GM12872 (cell line): Measurements from ENCODE around the gene PFN3.

Source experiments
- CTCF ChIP-seq: IDR thresholded peaks from 3 replicates; pipeline ENCODE4 v1.5.1; 2011; ENCODE audit warnings: low read depth, mild to moderate bottlenecking, low read length, moderate library complexity; ENCODE audit not compliant: insufficient read depth

PFN3 gene

GRCh38 chr5:177409043-177409801 is 8.8 kb upstream of the PFN3 start, which contains the start of gene F12:
Gene F12 (minus strand): TSS chr5:177409564. CDS start chr5:177409527, 37 bp downstream.
- no peak for TF ChIP-seq CTCF

- 0 out of 3 replicates have a peak, but pooled peaks have one; percentile 16 for TF ChIP-seq CTCF
Measured at GRCh38 chr5:177405805-177406204, 5.3 kb upstream of the PFN3 start.

- no peak for TF ChIP-seq CTCF
Measured at GRCh38 chr5:177405312-177405711, 4.9 kb upstream of the PFN3 start.

GRCh38 chr5:177404641-177405179 is 4.2 kb upstream of the PFN3 start:
- no peak for TF ChIP-seq CTCF

- TF ChIP-seq CTCF = peak; percentile 87
Measured at GRCh38 chr5:177403792-177404640, 3.6 kb upstream of the PFN3 start.

- TF ChIP-seq CTCF = peak; percentile 27; the same call in 2 of the 3 replicates
Measured at GRCh38 chr5:177403102-177403791, 2.8 kb upstream of the PFN3 start.
